Measurements from ENCODE around the gene ALKBH6.

The ALKBH6 gene

DNA sequence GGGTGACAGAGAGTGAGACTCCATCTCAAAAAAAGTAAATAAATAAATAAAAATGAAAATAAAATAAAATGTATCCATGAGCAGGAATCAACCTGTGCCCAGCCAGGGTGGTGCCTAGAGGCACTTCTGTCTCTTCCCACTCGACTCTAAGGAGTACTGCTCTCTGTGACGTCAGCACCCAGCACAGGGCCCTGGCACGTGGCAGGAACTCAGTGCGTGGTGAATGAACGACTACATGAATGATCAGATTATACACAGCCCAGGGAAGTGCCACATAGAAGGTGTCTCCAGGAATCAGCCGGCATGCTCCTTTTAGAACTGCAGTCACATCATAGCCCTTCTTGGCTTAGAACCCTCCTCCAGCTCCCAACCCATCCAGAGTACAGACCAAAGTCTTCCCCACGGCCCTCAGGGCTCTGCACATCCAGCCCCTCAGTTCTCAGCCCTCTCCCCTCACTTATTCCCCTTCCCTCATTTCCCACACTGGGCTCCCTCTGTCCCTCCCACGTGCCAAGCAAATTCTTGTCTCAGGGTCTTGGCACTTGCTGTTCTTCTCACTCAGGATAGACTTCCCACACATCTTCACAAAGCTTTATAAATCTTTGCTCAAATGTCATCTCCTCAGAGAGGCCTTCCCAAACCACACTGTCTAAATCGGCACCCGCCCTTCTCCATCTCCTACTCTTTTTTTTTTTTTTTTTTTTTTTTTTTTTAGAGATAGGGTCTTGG is 14.5 kb upstream of the ALKBH6 start:
- POLR2A ChIA-PET, result interaction anchor here (3.8 kb wide), 1 partner anchor 14 kb away, joined by 13 read pairs; the partner anchor contains the start of gene ALKBH6
- TF ChIP-seq EGR2 (tag by site-specific recombination; IDR thresholded peaks at IDR 0.05; ENCODE audit: low read depth), result peak; percentile 68
- TF ChIP-seq ZNF600 (tag by site-specific recombination; IDR thresholded peaks at IDR 0.05), result peak; percentile 26; the same call in 1 of the 2 replicates
- TF ChIP-seq, protein P1, sequence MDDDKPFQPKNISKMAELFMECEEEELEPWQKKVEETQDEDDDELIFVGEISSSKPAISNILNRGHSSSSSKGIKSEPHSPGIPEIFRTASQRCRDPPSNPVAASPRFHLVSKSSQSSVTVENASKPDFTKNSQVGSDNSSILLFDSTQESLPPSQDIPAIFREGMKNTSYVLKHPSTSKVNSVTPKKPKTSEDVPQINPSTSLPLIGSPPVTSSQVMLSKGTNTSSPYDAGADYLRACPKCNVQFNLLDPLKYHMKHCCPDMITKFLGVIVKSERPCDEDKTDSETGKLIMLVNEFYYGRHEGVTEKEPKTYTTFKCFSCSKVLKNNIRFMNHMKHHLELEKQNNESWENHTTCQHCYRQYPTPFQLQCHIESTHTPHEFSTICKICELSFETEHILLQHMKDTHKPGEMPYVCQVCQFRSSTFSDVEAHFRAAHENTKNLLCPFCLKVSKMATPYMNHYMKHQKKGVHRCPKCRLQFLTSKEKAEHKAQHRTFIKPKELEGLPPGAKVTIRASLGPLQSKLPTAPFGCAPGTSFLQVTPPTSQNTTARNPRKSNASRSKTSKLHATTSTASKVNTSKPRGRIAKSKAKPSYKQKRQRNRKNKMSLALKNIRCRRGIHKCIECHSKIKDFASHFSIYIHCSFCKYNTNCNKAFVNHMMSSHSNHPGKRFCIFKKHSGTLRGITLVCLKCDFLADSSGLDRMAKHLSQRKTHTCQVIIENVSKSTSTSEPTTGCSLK (tag by site-specific recombination; IDR thresholded peaks at IDR 0.05), result no peak
- TF ChIP-seq ZNF548 (tag by site-specific recombination; IDR thresholded peaks at IDR 0.05), result 0 out of 2 replicates have a peak, but pooled peaks have one; percentile 38
- no peak for TF ChIP-seq ZNF114 (tag by site-specific recombination; IDR thresholded peaks at IDR 0.05)
- no peak for TF ChIP-seq ZNF623 (tag by site-specific recombination; IDR thresholded peaks at IDR 0.05)
- TF ChIP-seq ZNF174 (tag by site-specific recombination; IDR thresholded peaks at IDR 0.05), result no peak
- no peak for TF ChIP-seq ZSCAN23 (tag by site-specific recombination; IDR thresholded peaks at IDR 0.05)
- no peak for TF ChIP-seq ZNF624 (tag by site-specific recombination; IDR thresholded peaks at IDR 0.05)
- TF ChIP-seq ZFHX2 (tag by site-specific recombination; conservative IDR thresholded peaks at IDR 0.05), result peak; percentile 52
- 0 out of 2 replicates have a peak, but pooled peaks have one; percentile 16 for TF ChIP-seq ZBTB20 (tag by site-specific recombination; IDR thresholded peaks at IDR 0.05)
- CTCF ChIA-PET, result interaction anchor here (0.7 to 1.1 kb wide), 3 partner anchors 11 to 146 kb away, joined by 4 to 7 read pairs (median 4); partner anchors contain the start of gene ALKBH6

DNA sequence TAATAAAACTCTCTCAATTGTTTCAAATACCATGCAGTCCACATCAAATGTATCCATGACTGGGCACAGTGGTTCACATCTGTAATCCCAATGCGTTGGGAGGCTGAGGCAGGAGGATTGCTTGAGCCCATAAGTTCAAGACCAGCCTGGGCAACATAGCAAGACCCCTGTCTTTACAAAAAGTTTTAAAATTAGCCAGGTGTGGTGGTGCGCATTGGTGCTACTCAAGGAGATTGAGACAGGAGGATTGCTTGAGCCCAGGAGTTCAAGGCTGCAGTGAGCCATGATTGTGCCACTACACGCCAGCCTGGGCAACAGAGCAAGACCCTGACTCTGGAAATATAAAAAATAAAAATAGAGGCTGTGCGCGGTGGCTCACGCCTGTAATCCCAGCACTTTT is 13.7 kb upstream of the ALKBH6 start:
- POLR2A ChIA-PET, result interaction anchor here (1.6 kb wide), 1 partner anchor 26 kb away, joined by 4 read pairs; the partner anchor contains the start of gene THAP8
- no peak overlapping the region for H3K4me3 ChIP-seq (ENCODE audit: low read depth, low read length)
- H3K4me1 ChIP-seq (ENCODE audit: control insufficient read depth, insufficient read depth, low read length), result peaks cover 6% of the 10 kb centered on the region; the same call in 1 of the 2 replicates
- H3K9me3 ChIP-seq (ENCODE audit: control insufficient read depth, insufficient read depth, low read depth, low read length), result no peaks in the 10 kb centered on the region
- no peak overlapping the region for H3K27ac ChIP-seq (ENCODE audit: extremely low read depth, low read depth, low read length)
- CTCF ChIA-PET, result no interaction called here
- TF ChIP-seq ZNF169 (tag by site-specific recombination; IDR thresholded peaks at IDR 0.05) (no peak), ZNF121 (tag by site-specific recombination; IDR thresholded peaks at IDR 0.05) (peak; percentile 100), ZNF350 (tag by site-specific recombination; IDR thresholded peaks at IDR 0.05) (no peak)
- TF ChIP-seq, protein P1 (tag by site-specific recombination; IDR thresholded peaks at IDR 0.05), result no peak
- peaks cover 50 to 84% of the 10 kb centered on the region in 2 experiments for H3K36me3 ChIP-seq (ENCODE audit: control insufficient read depth in 2 of 2, insufficient read depth in 1 of 2, low read length in 2 of 2)

More for the DNA sequence above, 14.5 kb upstream of the ALKBH6 start:
- H3K36me3 ChIP-seq (ENCODE audit: control insufficient read depth in 2 of 2, insufficient read depth in 1 of 2, low read length in 2 of 2), result peaks cover 45 to 80% of the 10 kb centered on the region in 2 experiments
- H3K27ac ChIP-seq (ENCODE audit: extremely low read depth, low read depth, low read length), result peak overlapping the region; percentile 39; the same call in 1 of the 2 replicates
- H3K9me3 ChIP-seq (ENCODE audit: control insufficient read depth, insufficient read depth, low read depth, low read length), result no peaks in the 10 kb centered on the region
- H3K4me1 ChIP-seq (ENCODE audit: control insufficient read depth, insufficient read depth, low read length), result peaks cover 6% of the 10 kb centered on the region; the same call in 1 of the 2 replicates
- no peak overlapping the region for H3K4me3 ChIP-seq (ENCODE audit: low read depth, low read length)

DNA sequence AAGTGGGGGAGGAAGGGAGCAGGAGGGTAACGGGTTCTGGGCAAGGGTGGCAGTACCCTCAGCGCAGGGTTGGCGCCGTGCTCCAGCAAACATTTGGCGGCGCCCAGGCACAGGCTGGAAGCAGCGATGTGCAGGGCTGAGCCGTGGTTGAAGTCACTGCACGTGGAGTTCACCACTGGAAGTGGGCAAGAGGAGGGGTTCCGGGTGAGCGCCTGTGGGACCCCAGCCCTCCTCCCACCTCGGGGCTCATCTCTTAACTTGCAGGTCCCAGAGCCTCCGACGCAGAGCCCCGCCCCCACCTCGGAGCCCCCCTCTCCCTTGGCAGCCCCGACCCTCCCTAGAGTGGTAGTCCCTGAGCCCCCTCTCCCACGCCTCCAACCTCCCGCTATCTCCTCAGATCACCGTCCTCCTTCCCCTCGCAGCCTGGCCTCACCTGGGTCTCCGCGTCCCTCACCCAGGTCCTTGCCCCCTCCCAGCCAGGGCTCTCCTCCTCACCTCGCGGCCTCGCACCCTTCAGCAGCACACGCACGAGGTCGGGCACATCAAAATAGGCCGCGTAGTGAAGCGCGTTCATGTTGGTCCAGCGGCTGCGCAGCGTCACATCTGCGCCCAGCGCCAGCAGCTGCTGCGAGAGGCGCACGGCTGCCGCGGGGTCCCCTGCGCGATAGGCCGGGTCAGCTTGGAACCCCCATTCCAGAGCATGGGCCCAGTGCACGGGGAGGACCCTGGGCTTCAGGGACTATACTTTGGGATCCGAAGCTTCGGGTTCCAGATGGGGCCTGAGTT is 12.3 kb upstream of the ALKBH6 start:
- ChIA-PET POLR2A (interaction anchor here (0.6 to 1.6 kb wide), 2 partner anchors 27 to 47 kb away, joined by 4 to 5 read pairs; partner anchors contain the start of gene THAP8), CTCF (no interaction called here)
- Histone ChIP-seq H3K4me1 (ENCODE audit: control insufficient read depth, insufficient read depth, low read length) (peaks cover 2% of the 10 kb centered on the region; the same call in 1 of the 2 replicates), H3K36me3 (ENCODE audit: control insufficient read depth in 2 of 2, insufficient read depth in 1 of 2, low read length in 2 of 2) (peaks cover 60 to 91% of the 10 kb centered on the region in 2 experiments), H3K27ac (ENCODE audit: extremely low read depth, low read depth, low read length) (no peak overlapping the region), H3K4me3 (ENCODE audit: low read depth, low read length) (no peak overlapping the region), H3K9me3 (ENCODE audit: control insufficient read depth, insufficient read depth, low read depth, low read length) (no peaks in the 10 kb centered on the region)
- TF ChIP-seq, protein P2, sequence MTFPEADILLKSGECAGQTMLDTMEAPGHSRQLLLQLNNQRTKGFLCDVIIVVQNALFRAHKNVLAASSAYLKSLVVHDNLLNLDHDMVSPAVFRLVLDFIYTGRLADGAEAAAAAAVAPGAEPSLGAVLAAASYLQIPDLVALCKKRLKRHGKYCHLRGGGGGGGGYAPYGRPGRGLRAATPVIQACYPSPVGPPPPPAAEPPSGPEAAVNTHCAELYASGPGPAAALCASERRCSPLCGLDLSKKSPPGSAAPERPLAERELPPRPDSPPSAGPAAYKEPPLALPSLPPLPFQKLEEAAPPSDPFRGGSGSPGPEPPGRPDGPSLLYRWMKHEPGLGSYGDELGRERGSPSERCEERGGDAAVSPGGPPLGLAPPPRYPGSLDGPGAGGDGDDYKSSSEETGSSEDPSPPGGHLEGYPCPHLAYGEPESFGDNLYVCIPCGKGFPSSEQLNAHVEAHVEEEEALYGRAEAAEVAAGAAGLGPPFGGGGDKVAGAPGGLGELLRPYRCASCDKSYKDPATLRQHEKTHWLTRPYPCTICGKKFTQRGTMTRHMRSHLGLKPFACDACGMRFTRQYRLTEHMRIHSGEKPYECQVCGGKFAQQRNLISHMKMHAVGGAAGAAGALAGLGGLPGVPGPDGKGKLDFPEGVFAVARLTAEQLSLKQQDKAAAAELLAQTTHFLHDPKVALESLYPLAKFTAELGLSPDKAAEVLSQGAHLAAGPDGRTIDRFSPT (tag by site-specific recombination; IDR thresholded peaks at IDR 0.05), result peak; percentile 80
- no peak for TF ChIP-seq KLF9 (tag by site-specific recombination; IDR thresholded peaks at IDR 0.05; ENCODE audit: low read depth)

Measured in HEK293 (cell line).